Hepatocyte (in vitro differentiated cells): ENCODE results near the gene ISOC1. TPM values are rescaled to one million over a fixed set of nuclear protein-coding genes. Genes with fewer than 3 reads are reported as not detected.
A peak's percentile ranks its signal among the peaks of the same experiment; 100 is the strongest.

ENCODE experiments used
- DNase-seq: peaks from one replicate; pipeline ENCODE4 v3.0.0-alpha.2; 2016; ENCODE audit warnings: low spot score
- H2AFZ ChIP-seq: fragments of 200-600 bp; sonication (generic); 2 replicates; pipeline ENCODE4 v1.6.0; 2016; ENCODE audit warnings: antibody characterized with exemption, mild to moderate bottlenecking
- H3K27ac ChIP-seq: fragments of 200-600 bp; sonication (generic); 2 replicates; pipeline ENCODE4 v1.5.1; 2016; ENCODE audit warnings: mild to moderate bottlenecking
- H3K27me3 ChIP-seq: fragments of 200-600 bp; sonication (generic); 2 replicates; pipeline ENCODE4 v1.6.1; 2016
- H3K36me3 ChIP-seq: fragments of 200-600 bp; sonication (generic); replicated peaks from 2 replicates; pipeline ENCODE4 v1.5.1; 2016; ENCODE audit warnings: low read depth; ENCODE audit not compliant: insufficient read depth
- H3K4me1 ChIP-seq: fragments of 200-600 bp; sonication (generic); 2 replicates; pipeline ENCODE4 v1.5.1; 2016; ENCODE audit warnings: mild to moderate bottlenecking, moderate library complexity; ENCODE audit not compliant: insufficient read depth
- H3K4me2 ChIP-seq: fragments of 200-600 bp; sonication (generic); 2 replicates; pipeline ENCODE4 v1.6.0; 2016
- H3K4me3 ChIP-seq: fragments of 200-600 bp; sonication (generic); 2 replicates; pipeline ENCODE4 v1.5.1; 2016; ENCODE audit warnings: mild to moderate bottlenecking
- H3K79me2 ChIP-seq: fragments of 200-600 bp; sonication (generic); 2 replicates; pipeline ENCODE4 v1.6.0; 2017; ENCODE audit warnings: mild to moderate bottlenecking
- H3K9me2 ChIP-seq: fragments of 200-600 bp; sonication (generic); replicated peaks from 2 replicates; pipeline ENCODE4 v1.6.0; 2017; ENCODE audit warnings: mild to moderate bottlenecking; ENCODE audit not compliant: insufficient read depth
- H3K9me3 ChIP-seq: fragments of 200-600 bp; sonication (generic); 2 replicates; pipeline ENCODE4 v1.5.1; 2016; ENCODE audit warnings: low read depth, mild to moderate bottlenecking
- H4K20me1 ChIP-seq: fragments of 200-600 bp; sonication (generic); 2 replicates; pipeline ENCODE4 v1.6.0; 2016; ENCODE audit warnings: mild to moderate bottlenecking; ENCODE audit not compliant: insufficient read depth, poor library complexity, severe bottlenecking
- CTCF ChIP-seq: fragments of 200-600 bp; sonication (generic); IDR thresholded peaks from 2 replicates; pipeline ENCODE4 v1.5.1; 2016; ENCODE audit warnings: antibody characterized with exemption, mild to moderate bottlenecking; ENCODE audit not compliant: poor library complexity
- EZH2 ChIP-seq: fragments of 200-600 bp; sonication (generic); IDR thresholded peaks from 2 replicates; pipeline ENCODE4 v1.6.1; 2016; ENCODE audit warnings: antibody characterized with exemption, mild to moderate bottlenecking, borderline replicate concordance
- EZH2phosphoT487 ChIP-seq: fragments of 200-600 bp; sonication (generic); IDR thresholded peaks from one replicate; pipeline ENCODE4 v1.6.1; 2018; ENCODE audit warnings: antibody characterized with exemption, mild to moderate bottlenecking, low read depth, moderate library complexity; ENCODE audit not compliant: unreplicated experiment, severe bottlenecking
- WGBS: methylation state at CpG from one replicate; pipeline ENCODE4 v1.1.6; 2016; ENCODE audit warnings: low lambda C conversion rate; ENCODE audit errors: missing lambda C conversion rate; 5-methylcytosine and 5-hydroxymethylcytosine counted together
- polyA plus RNA-seq: library from polyadenylated mRNA; unstranded; fragments of >200 nt; fragmentation: Nextera tagmentation; extraction: Ambion mirVana; gene quantifications from 2 replicates; pipeline ENCODE4 v1.2.1, GENCODE V29; 2016
- total RNA-seq: library from RNA; depleted of rRNA; stranded (reverse); fragments of >200 nt; gene quantifications from 2 replicates; pipeline ENCODE4 v1.2.3, GENCODE V29; 2014

ISOC1 gene
- total and polyA plus RNA-seq, 2 experiments from 2014 or later: 59.8 to 67.3 TPM

GRCh38 chr5:129110742-129111141, 16.2 kb downstream of the ISOC1 start:
- WGBS: 88% methylated on average over 3 of the region's 3 CpGs
- Histone ChIP-seq H2AFZ (no peak overlapping the region), H3K79me2 (peaks cover 9% of the 10 kb centered on the region), H3K27ac (no peak overlapping the region), H3K4me2 (no peak overlapping the region), H3K27me3 (no peaks in the 10 kb centered on the region), H3K9me3 (no peaks in the 10 kb centered on the region), H3K36me3 (no peaks in the 10 kb centered on the region), H3K4me3 (no peak overlapping the region), H3K9me2 (no peaks in the 10 kb centered on the region), H4K20me1 (no peaks in the 10 kb centered on the region), H3K4me1 (no peaks in the 10 kb centered on the region)
- DNase-seq: no peak
- TF ChIP-seq CTCF (no peak), EZH2phosphoT487 (no peak), EZH2 (no peak)

- Histone ChIP-seq H4K20me1 (no peaks in the 10 kb centered on the region), H3K27ac (no peak overlapping the region), H3K27me3 (no peaks in the 10 kb centered on the region), H3K4me2 (no peak overlapping the region), H2AFZ (no peak overlapping the region), H3K9me3 (no peaks in the 10 kb centered on the region), H3K79me2 (peaks cover 3% of the 10 kb centered on the region), H3K9me2 (no peaks in the 10 kb centered on the region), H3K4me1 (no peaks in the 10 kb centered on the region), H3K4me3 (no peak overlapping the region), H3K36me3 (no peaks in the 10 kb centered on the region)
- 86% methylated on average over 2 of the region's 2 CpGs for WGBS
- no peak for DNase-seq
- TF ChIP-seq EZH2phosphoT487 (no peak), CTCF (no peak), EZH2 (no peak)
Measured at GRCh38 chr5:129111351-129111750, 16.8 kb downstream of the ISOC1 start.

GRCh38 chr5:129112295-129112694, 17.7 kb downstream of the ISOC1 start:
- Histone ChIP-seq H3K79me2 (peaks cover 3% of the 10 kb centered on the region), H3K4me3 (no peak overlapping the region), H2AFZ (no peak overlapping the region), H3K27me3 (no peaks in the 10 kb centered on the region), H3K4me2 (no peak overlapping the region), H4K20me1 (no peaks in the 10 kb centered on the region), H3K36me3 (no peaks in the 10 kb centered on the region), H3K27ac (no peak overlapping the region), H3K4me1 (no peaks in the 10 kb centered on the region), H3K9me2 (no peaks in the 10 kb centered on the region), H3K9me3 (no peaks in the 10 kb centered on the region)
- no peak for DNase-seq
- 92% methylated on average over 3 of the region's 3 CpGs for WGBS
- no peak for TF ChIP-seq CTCF
- TF ChIP-seq EZH2phosphoT487: no peak
- no peak for TF ChIP-seq EZH2

GRCh38 chr5:129113867-129114266, 19.3 kb downstream of the ISOC1 start:
- 75% methylated on average over 2 of the region's 2 CpGs for WGBS
- Histone ChIP-seq H3K79me2 (no peaks in the 10 kb centered on the region), H3K27ac (no peak overlapping the region), H3K36me3 (no peaks in the 10 kb centered on the region), H2AFZ (no peak overlapping the region), H3K27me3 (no peaks in the 10 kb centered on the region), H4K20me1 (no peaks in the 10 kb centered on the region), H3K4me3 (no peak overlapping the region), H3K4me2 (no peak overlapping the region), H3K9me2 (no peaks in the 10 kb centered on the region), H3K9me3 (no peaks in the 10 kb centered on the region), H3K4me1 (no peaks in the 10 kb centered on the region)
- no peak for DNase-seq
- no peak for TF ChIP-seq EZH2
- TF ChIP-seq CTCF: peak; percentile 54
